H1 (cell line): ENCODE results near the gene EPHA7. TPM values are rescaled to one million over a fixed set of nuclear protein-coding genes. Genes with fewer than 3 reads are reported as not detected.

Source experiments
- CTCF ChIA-PET: fragments of 300-600 bp; sonication (Branson Sonifier 250); formaldehyde crosslinking; loops from one replicate; lab custom pipeline; 2021; ENCODE audit not compliant: partially characterized antibody; lab: Charles Lee
- POLR2A ChIA-PET: fragments of 300-600 bp; sonication (Branson Sonifier 250); formaldehyde crosslinking; loops from one replicate; lab custom pipeline; 2021; ENCODE audit warnings: inconsistent platforms; ENCODE audit not compliant: partially characterized antibody; lab: Charles Lee
- DNase-seq, 2 experiments: peaks; one replicate each; pipeline versions ENCODE4 v3.0.0 to v3.0.0-alpha.2; 2010 to 2022; ENCODE audit warnings: low spot score in 2 of 2, low read depth in 1 of 2, mixed read lengths in 1 of 2
- FAIRE-seq: peaks from 2 replicates; lab custom pipeline; 2011; peaks lifted over from hg19 to GRCh38; lab: Jason Lieb, UNC
- H2AFZ ChIP-seq: 2 replicates; pipeline ENCODE4 v1.8.1; 2012; ENCODE audit warnings: low read length, inconsistent platforms
- H2AK5ac ChIP-seq: 2 replicates; pipeline ENCODE4 v1.6.1; 2013; ENCODE audit warnings: low read depth, low read length
- H2BK120ac ChIP-seq: replicated peaks from 2 replicates; pipeline ENCODE3; 2013; ENCODE audit warnings: low read depth, low read length, inconsistent platforms
- H2BK12ac ChIP-seq: 2 replicates; pipeline ENCODE4 v1.6.1; 2013; ENCODE audit warnings: low read depth, low read length
- H2BK15ac ChIP-seq: 2 replicates; pipeline ENCODE4 v1.6.1; 2013; ENCODE audit warnings: low read length
- H2BK20ac ChIP-seq: 2 replicates; pipeline ENCODE4 v1.6.1; 2013; ENCODE audit warnings: low read length
- H2BK5ac ChIP-seq: 2 replicates; pipeline ENCODE4 v1.6.1; 2013; ENCODE audit warnings: low read depth, low read length
- H3K14ac ChIP-seq: 2 replicates; pipeline ENCODE4 v1.6.1; 2013; ENCODE audit warnings: inconsistent platforms; ENCODE audit not compliant: insufficient read length
- H3K18ac ChIP-seq: 2 replicates; pipeline ENCODE4 v1.6.1; 2013; ENCODE audit warnings: low read length; ENCODE audit errors: extremely low read depth
- H3K23ac ChIP-seq: 2 replicates; pipeline ENCODE4 v1.6.1; 2013; ENCODE audit warnings: inconsistent platforms; ENCODE audit not compliant: insufficient read length
- H3K23me2 ChIP-seq: 2 replicates; pipeline ENCODE4 v1.6.1; 2013; ENCODE audit warnings: low read depth, low read length
- H3K27ac ChIP-seq: 2 replicates; pipeline ENCODE4 v1.6.1; 2011; ENCODE audit warnings: low read depth, low read length, inconsistent platforms
- H3K27me3 ChIP-seq, 4 experiments: replicated peaks in 1 of 4; 1 replicate in 1 of 4; 2 replicates in 3 of 4; pipeline versions ENCODE4 v1.6.1 to v1.8.1; 2011 to 2013; ENCODE audit warnings: low read length in 3 of 4, mild to moderate bottlenecking in 3 of 4, inconsistent platforms in 2 of 4, mixed read lengths in 2 of 4, moderate library complexity in 1 of 4; ENCODE audit not compliant: control insufficient read depth in 3 of 4, insufficient read depth in 3 of 4; ENCODE audit errors: extremely low read depth in 1 of 4
- H3K36me3 ChIP-seq, 4 experiments: 2 replicates each; pipeline versions ENCODE4 v1.6.1 to v1.8.1; 2011 to 2013; ENCODE audit warnings: mild to moderate bottlenecking in 4 of 4, low read length in 3 of 4, moderate library complexity in 2 of 4, control low read depth in 1 of 4, inconsistent platforms in 1 of 4; ENCODE audit not compliant: insufficient read depth in 4 of 4, control insufficient read depth in 2 of 4
- H3K4ac ChIP-seq: replicated peaks from 2 replicates; pipeline ENCODE3; 2013; ENCODE audit warnings: low read length, low read depth, mixed read lengths, inconsistent platforms; ENCODE audit not compliant: insufficient read length
- H3K4me1 ChIP-seq, 4 experiments: replicated peaks in 1 of 4; 1 replicate in 1 of 4; 2 replicates in 3 of 4; pipeline versions ENCODE4 v1.6.1 to v1.8.1; 2011 to 2013; ENCODE audit warnings: low read length in 3 of 4, inconsistent platforms in 2 of 4, mixed read lengths in 1 of 4; ENCODE audit not compliant: insufficient read depth in 4 of 4, control insufficient read depth in 3 of 4
- H3K4me2 ChIP-seq, 2 experiments: 2 replicates each; pipeline versions ENCODE4 v1.6.1 to v1.8.1; 2011 to 2013; ENCODE audit warnings: low read depth in 2 of 2, low read length in 2 of 2, control low read depth in 1 of 2, inconsistent platforms in 1 of 2, mild to moderate bottlenecking in 1 of 2; ENCODE audit not compliant: insufficient read depth in 1 of 2
- H3K4me3 ChIP-seq, 4 experiments: fragments of 200-600, 300-600 bp in 1 of 4; sonication (generic), shearing (Covaris generic), sonication (Bioruptor Twin) in 1 of 4; 2 replicates each; pipeline versions ENCODE4 v1.5.1 to v1.8.1; 2011 to 2016; ENCODE audit warnings: low read length in 4 of 4, low read depth in 3 of 4, control low read depth in 2 of 4, inconsistent platforms in 2 of 4, mild to moderate bottlenecking in 2 of 4, mixed read lengths in 1 of 4, moderate library complexity in 1 of 4; ENCODE audit not compliant: insufficient read depth in 2 of 4; ENCODE audit errors: extremely low read depth in 1 of 4
- H3K56ac ChIP-seq: replicated peaks from 2 replicates; pipeline ENCODE3; 2013; ENCODE audit warnings: low read depth, mild to moderate bottlenecking, mixed read lengths, low read length, inconsistent platforms; ENCODE audit not compliant: insufficient read length
- H3K79me1 ChIP-seq: 2 replicates; pipeline ENCODE4 v1.6.1; 2013; ENCODE audit warnings: low read depth, low read length, control low read depth
- H3K79me2 ChIP-seq, 2 experiments: 2 replicates each; pipeline versions ENCODE4 v1.6.1 to v1.8.1; 2012 to 2013; ENCODE audit warnings: low read length in 2 of 2, mild to moderate bottlenecking in 2 of 2, inconsistent platforms in 1 of 2; ENCODE audit not compliant: insufficient read depth in 2 of 2, control insufficient read depth in 1 of 2
- H3K9ac ChIP-seq, 4 experiments: replicated peaks in 1 of 4; 1 replicate in 1 of 4; 2 replicates in 3 of 4; pipeline versions ENCODE4 v1.6.1 to v1.8.1; 2011 to 2013; ENCODE audit warnings: low read depth in 3 of 4, low read length in 3 of 4, control low read depth in 2 of 4, mild to moderate bottlenecking in 2 of 4, moderate library complexity in 2 of 4, inconsistent platforms in 1 of 4; ENCODE audit errors: extremely low read depth in 1 of 4
- H3K9me3 ChIP-seq, 2 experiments: 2 replicates each; pipeline versions ENCODE4 v1.6.1 to v1.8.1; 2012 to 2013; ENCODE audit warnings: mild to moderate bottlenecking in 2 of 2, moderate library complexity in 2 of 2, control low read depth in 1 of 2, inconsistent platforms in 1 of 2, low read depth in 1 of 2, low read length in 1 of 2, mixed read lengths in 1 of 2; ENCODE audit not compliant: insufficient read depth in 2 of 2
- H4K20me1 ChIP-seq, 2 experiments: replicated peaks in 1 of 2; 2 replicates each; pipeline versions ENCODE3 to v1.8.1; 2011 to 2013; ENCODE audit warnings: inconsistent platforms in 2 of 2, low read length in 2 of 2, mild to moderate bottlenecking in 1 of 2; ENCODE audit not compliant: insufficient read depth in 2 of 2, control insufficient read depth in 1 of 2
- H4K5ac ChIP-seq: 2 replicates; pipeline ENCODE4 v1.6.1; 2013; ENCODE audit warnings: low read length, low read depth, mixed read lengths, inconsistent platforms; ENCODE audit not compliant: insufficient read length
- H4K8ac ChIP-seq: 2 replicates; pipeline ENCODE4 v1.8.0; 2013; ENCODE audit warnings: mild to moderate bottlenecking, moderate library complexity, low read length, inconsistent platforms; ENCODE audit not compliant: insufficient read depth; ENCODE audit errors: extremely low read depth
- H4K91ac ChIP-seq: replicated peaks from 2 replicates; pipeline ENCODE3; 2013; ENCODE audit warnings: low read length, mixed read lengths, inconsistent platforms; ENCODE audit not compliant: insufficient read length
- ATF2 ChIP-seq: IDR thresholded peaks from 2 replicates; pipeline ENCODE4 v1.6.1; 2012; ENCODE audit warnings: low read length, inconsistent platforms
- BRCA1 ChIP-seq: IDR thresholded peaks from 2 replicates; pipeline ENCODE4 v1.6.1; 2012; ENCODE audit warnings: low read depth, low read length, improper control_type of control experiment
- CTCF ChIP-seq, 3 experiments: IDR thresholded peaks; 1 replicate in 2 of 3; 2 replicates in 1 of 3; pipeline versions ENCODE4 v1.5.1 to v1.6.1; 2011; ENCODE audit warnings: low read length in 3 of 3, mild to moderate bottlenecking in 3 of 3, inconsistent platforms in 2 of 3, low read depth in 1 of 3, moderate library complexity in 1 of 3; ENCODE audit not compliant: insufficient read depth in 1 of 3; ENCODE audit errors: control extremely low read depth in 1 of 3
- EGR1 ChIP-seq: IDR thresholded peaks from 2 replicates; pipeline ENCODE4 v1.6.1; 2011; ENCODE audit warnings: low read depth, low read length, borderline replicate concordance
- JUN ChIP-seq: IDR thresholded peaks from 2 replicates; pipeline ENCODE4 v1.6.1; 2011; ENCODE audit warnings: low read depth, mild to moderate bottlenecking, improper control_type of control experiment, low read length
- NRF1 ChIP-seq: IDR thresholded peaks from 2 replicates; pipeline ENCODE4 v1.6.1; 2011; ENCODE audit warnings: mild to moderate bottlenecking, low read depth, low read length, improper control_type of control experiment
- POLR2A ChIP-seq, 2 experiments: IDR thresholded peaks; 1 replicate in 1 of 2; 2 replicates in 1 of 2; pipeline ENCODE4 v1.6.1; 2011; ENCODE audit warnings: low read depth in 2 of 2, low read length in 2 of 2, mild to moderate bottlenecking in 2 of 2; ENCODE audit errors: control extremely low read depth in 1 of 2
- RBBP5 ChIP-seq: IDR thresholded peaks from 2 replicates; pipeline ENCODE4 v1.7.1; 2012; ENCODE audit warnings: low read depth, mild to moderate bottlenecking, inconsistent platforms, low read length, moderate library complexity, borderline replicate concordance
- RFX5 ChIP-seq: IDR thresholded peaks from 2 replicates; pipeline ENCODE4 v1.6.1; 2011; ENCODE audit warnings: low read depth, low read length, improper control_type of control experiment, borderline replicate concordance
- RXRA ChIP-seq: IDR thresholded peaks from 2 replicates; pipeline ENCODE4 v1.6.1; 2011; ENCODE audit warnings: low read depth, mild to moderate bottlenecking, low read length, moderate library complexity; ENCODE audit not compliant: insufficient read depth
- TBP ChIP-seq: IDR thresholded peaks from 2 replicates; pipeline ENCODE4 v1.6.1; 2011; ENCODE audit warnings: low read depth, low read length, improper control_type of control experiment
- WGBS, 2 experiments: shearing (Covaris generic) in 1 of 2; methylation state at CpG; one replicate each; pipeline versions ENCODE4 v1.1.6 to v1.1.7; 2013 to 2015; ENCODE audit warnings: low lambda C conversion rate in 2 of 2, mixed read lengths in 2 of 2, inconsistent platforms in 1 of 2, low coverage in 1 of 2, missing lambda C conversion rate in 1 of 2; ENCODE audit not compliant: insufficient replicate concordance in 2 of 2, insufficient coverage in 1 of 2, insufficient read length in 1 of 2; ENCODE audit errors: extremely low coverage in 1 of 2, missing lambda C conversion rate in 1 of 2; 5-methylcytosine and 5-hydroxymethylcytosine counted together
- polyA plus RNA-seq, 7 experiments: library from polyadenylated mRNA; depleted of rRNA in 3 of 7; stranded (reverse) in 5 of 7; unstranded in 2 of 7; fragments of >200 nt in 5 of 7; fragments of 200-250 nt in 2 of 7; gene quantifications; 1 replicate in 5 of 7; 2 replicates in 1 of 7; 4 replicates in 1 of 7; pipeline versions ENCODE4 v1.2.1 to v1.2.3, GENCODE V29; 2011 to 2013; ENCODE audit warnings: missing spikeins in 2 of 7, mixed read lengths in 2 of 7
- total RNA-seq: library from RNA; stranded (reverse); fragmentation: NEBNext Ultra II Directional; extraction: Animal tissue kit (Norgen Biotek cat#: 25700); gene quantifications from 2 replicates; pipeline ENCODE4 v1.2.1, GENCODE V29; 2021

The EPHA7 gene
- total and polyA plus RNA-seq, 2 of the 8 experiments (the other 6 are each of a cell fraction or from before 2014, with no cell fraction given): 1.3 to 6.8 TPM

- FAIRE-seq (no peak), DNase-seq (no peak)
- no peak overlapping the region for H3K27ac ChIP-seq
- no peak overlapping the region for H3K4me2 ChIP-seq
- no peaks in the 10 kb centered on the region; the same call in 1 of the 2 replicates for H3K79me1 ChIP-seq
- no peak overlapping the region for H3K4ac ChIP-seq
- POLR2A ChIA-PET: no interaction called here
- no peak overlapping the region for H4K5ac ChIP-seq
- H4K91ac ChIP-seq: no peak overlapping the region
- no peak overlapping the region for H2BK5ac ChIP-seq
- H4K8ac ChIP-seq: no peak overlapping the region
- no peaks in the 10 kb centered on the region for H3K23me2 ChIP-seq
- CTCF ChIA-PET: interaction anchor here (1.0 kb wide), 1 partner anchor 12 kb away, joined by 3 read pairs; no protein-coding TSS in a partner anchor
- H3K79me2 ChIP-seq: no peaks in the 10 kb centered on the region
- H2BK120ac ChIP-seq: no peak overlapping the region
- no peaks in the 10 kb centered on the region for H3K27me3 ChIP-seq
- no peak overlapping the region for H2AK5ac ChIP-seq
- no peaks in the 10 kb centered on the region for H3K36me3 ChIP-seq
- 91% methylated on average over 3 of the region's 3 CpGs; no CpG with 5 or more reads in 1 of the 2 experiments for WGBS, 2 experiments
- H3K23ac ChIP-seq: no peak overlapping the region
- H3K9me3 ChIP-seq: no peaks in the 10 kb centered on the region
- no peak overlapping the region for H3K9ac ChIP-seq
- H2BK15ac ChIP-seq: no peak overlapping the region
- H3K56ac ChIP-seq: no peak overlapping the region
- H2AFZ ChIP-seq: no peak overlapping the region
- H4K20me1 ChIP-seq: no peaks in the 10 kb centered on the region
- no peaks in the 10 kb centered on the region for H3K4me1 ChIP-seq
- H3K4me3 ChIP-seq: no peak overlapping the region
- H2BK20ac ChIP-seq: no peak overlapping the region
- TF ChIP-seq EGR1 (no peak), TBP (no peak), BRCA1 (no peak), JUN (no peak), RXRA (no peak), CTCF (IDR thresholded peaks at IDR 0.05; ENCODE audit: control extremely low read depth in 1 of 3, insufficient read depth in 1 of 3, low read depth in 1 of 3, low read length in 3 of 3) (no peak), POLR2A (IDR thresholded peaks at IDR 0.05; ENCODE audit: control extremely low read depth in 1 of 2, low read depth in 2 of 2, low read length in 2 of 2) (no peak), RFX5 (no peak), ATF2 (no peak), RBBP5 (no peak), NRF1 (no peak)
- H2BK12ac ChIP-seq: no peak overlapping the region
- H3K18ac ChIP-seq: no peak overlapping the region
- H3K14ac ChIP-seq: no peak overlapping the region
Measured at GRCh38 chr6:93325761-93326160, 93.6 kb downstream of the EPHA7 start.
